HG02938 (cell line): ENCODE measurements around the gene ALDH16A1.

ENCODE experiments used
- ATAC-seq: cut with Tn5 transposase; IDR thresholded peaks from one replicate; pipeline ENCODE4 v1.9.1; 2021; ENCODE audit warnings: mild to moderate bottlenecking, moderate library complexity; ENCODE audit not compliant: unreplicated experiment

ALDH16A1 gene

DNA sequence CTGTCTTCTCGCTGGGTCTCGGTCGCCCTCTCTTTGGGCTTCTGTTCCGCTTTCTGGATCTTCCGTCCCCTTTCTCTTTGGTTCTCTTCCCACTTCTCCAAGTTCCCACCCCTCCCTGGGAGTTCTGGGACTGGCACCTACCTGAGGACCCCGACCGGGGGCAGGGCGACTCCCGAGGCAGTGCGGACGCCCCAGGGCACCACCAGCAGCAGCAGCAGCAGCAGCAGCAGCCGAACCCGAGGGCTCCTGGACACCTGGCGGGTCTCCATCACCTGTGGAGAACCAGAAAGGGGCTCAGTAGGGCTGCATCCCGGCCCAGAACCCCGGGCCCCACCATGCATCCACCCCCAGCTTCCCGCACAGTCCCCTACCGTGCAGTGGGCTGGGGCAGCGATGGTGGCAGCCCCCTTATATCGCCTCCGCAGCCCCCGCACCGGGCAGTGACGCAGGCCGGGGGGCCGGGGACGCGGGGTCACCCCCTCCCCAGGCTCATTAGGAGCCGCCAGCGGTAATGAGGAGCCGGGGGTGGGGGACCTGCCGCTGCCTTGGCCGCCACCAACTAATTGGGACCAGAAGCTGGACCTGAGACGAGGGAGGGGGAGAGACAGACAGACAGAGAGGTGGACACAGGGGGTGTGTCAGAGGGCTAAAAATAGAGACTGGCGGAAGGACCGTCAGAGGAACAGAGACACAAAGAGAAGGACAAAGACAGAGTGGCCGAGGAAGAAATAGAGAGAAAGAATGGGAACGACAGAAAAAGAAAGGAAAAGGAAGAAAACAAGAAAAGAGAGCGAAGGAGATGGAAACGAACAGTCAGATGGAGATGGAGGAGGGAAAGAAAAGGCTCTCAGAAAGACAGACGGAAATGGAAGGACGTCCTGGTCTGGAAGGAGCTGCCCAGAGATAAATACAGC, 29.7 kb upstream of the ALDH16A1 start, which contains the start of gene PTH2:
TSS of gene PTH2 (minus strand) at position 371 of the 914 bp plus-strand sequence. CDS start at position 269, 102 bp downstream.
- ATAC-seq, result no peak

DNA sequence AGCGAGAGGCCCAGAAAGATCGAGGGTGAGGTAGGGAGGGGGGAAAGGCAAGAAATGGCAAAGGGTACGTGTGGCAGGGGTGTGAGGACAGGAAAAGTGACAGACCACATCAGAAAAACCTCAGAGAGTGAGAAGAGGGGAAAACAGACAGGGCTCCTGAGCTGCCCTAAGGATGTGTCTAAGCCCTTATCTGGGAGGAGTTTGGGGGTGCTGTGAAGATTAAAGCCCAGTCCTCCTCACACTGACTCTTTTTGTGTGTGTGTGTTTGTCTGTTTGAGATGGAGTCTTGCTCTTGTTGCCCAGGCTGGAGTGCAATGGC, 29.1 kb upstream of the ALDH16A1 start:
- no peak for ATAC-seq

DNA sequence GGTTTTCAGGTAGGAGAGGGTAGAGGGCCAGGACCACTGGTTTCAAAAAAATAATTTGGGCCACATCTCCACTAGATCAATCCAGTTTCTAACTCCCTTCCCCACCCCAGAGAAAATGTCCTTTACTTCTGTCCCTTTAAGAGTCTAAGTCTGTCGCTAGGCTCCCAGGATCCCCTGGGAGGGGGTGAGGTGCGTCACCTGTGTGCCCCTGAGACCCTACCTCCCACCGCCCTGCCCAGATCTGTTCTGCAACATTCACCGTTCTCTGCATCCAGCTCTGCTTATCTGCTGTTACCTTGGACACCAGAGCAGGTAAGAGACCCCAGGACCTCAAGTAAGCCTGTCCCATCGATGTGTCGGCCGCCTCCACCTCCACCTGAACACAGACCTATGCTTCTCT, 27.8 kb upstream of the ALDH16A1 start, which contains the start of gene GFY:
TSS of gene GFY (plus strand) at position 211 of the 400 bp plus-strand sequence. CDS start 1,043 bp downstream, outside the sequence.
- no peak for ATAC-seq

DNA sequence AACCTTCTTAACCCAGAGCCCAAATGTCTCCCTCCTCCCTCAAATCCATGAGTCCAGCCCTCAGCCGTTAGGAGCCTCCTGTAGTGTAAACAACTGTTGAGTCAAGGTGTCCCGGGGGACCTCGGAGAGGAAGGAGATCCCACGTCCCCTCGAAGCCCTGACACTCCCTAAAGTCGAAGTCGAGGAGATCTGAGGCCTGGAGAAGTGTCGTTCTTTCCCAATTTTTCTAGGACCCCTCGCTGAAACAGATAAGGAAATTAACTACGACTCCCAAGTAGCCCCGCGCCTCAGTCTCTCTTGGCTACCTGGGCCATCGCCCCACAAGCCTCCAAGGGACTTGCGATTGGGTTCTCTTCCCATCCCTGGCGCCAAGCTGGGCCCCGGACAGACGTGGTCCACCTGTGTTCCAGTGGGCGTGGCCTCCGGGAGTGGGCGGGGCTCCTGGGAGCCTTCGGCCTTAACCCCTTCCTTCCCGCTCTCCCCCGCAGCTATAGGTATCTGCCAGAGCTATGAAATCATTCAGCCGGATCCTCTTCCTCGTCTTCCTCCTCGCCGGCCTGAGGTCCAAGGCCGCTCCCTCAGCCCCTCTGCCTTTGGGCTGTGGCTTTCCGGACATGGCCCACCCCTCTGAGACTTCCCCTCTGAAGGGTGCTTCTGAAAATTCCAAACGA, 27.0 kb upstream of the ALDH16A1 start:
- no peak for ATAC-seq

DNA sequence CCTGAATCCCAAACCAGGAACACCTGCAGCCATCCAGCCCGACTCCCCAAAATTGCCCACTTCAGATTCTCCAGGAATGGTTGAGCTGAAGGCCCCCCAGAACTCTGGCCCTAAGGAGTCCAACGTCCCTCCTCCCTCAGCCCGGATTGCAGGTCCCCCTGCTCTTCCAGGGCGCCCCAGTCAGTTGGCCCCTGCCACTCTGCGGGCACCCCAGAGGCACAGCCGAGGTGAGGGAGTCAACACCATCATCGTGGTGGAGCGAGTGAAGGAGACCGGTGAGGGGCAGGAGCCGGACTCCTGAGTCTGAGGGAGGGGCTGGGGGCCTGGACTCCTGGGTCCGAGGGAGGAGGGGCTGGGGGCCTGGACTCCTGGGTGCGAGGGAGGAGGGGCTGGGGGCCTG, 25.7 kb upstream of the ALDH16A1 start:
- ATAC-seq, result no peak

DNA sequence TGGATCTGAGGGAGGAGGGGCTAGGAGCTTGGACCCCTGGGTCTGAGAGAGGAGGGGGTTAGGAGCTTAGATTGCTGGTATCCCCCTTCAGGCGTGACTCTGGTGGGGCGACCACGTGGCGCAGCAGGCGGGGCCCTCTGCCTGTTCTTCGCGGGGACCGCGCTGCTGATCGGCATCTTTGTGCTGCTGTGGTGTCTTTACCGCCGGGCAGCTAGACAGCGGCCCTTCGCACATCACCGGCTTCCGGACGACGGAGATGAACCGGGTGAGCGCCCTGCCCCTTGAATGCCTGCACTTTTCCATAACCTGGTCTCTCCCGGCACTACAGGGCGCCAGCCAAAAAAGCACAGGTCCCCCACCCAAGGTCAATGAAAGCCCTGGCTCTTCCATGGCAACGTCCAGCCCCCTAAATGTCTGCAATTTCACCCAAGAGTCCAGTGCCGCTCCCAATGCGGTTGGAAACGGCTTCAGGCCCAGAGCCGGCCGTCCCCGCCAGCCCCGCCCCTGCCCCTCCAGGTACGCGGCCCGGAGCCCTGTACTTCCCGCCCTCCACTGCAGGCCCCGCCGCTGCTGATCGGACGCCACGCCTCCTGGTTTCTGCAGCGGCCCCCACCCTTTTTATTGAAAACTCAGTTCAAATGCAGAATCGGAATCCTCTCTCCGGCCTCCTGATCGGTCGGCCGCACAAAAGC, 25.0 kb upstream of the ALDH16A1 start:
- ATAC-seq, result no peak

DNA sequence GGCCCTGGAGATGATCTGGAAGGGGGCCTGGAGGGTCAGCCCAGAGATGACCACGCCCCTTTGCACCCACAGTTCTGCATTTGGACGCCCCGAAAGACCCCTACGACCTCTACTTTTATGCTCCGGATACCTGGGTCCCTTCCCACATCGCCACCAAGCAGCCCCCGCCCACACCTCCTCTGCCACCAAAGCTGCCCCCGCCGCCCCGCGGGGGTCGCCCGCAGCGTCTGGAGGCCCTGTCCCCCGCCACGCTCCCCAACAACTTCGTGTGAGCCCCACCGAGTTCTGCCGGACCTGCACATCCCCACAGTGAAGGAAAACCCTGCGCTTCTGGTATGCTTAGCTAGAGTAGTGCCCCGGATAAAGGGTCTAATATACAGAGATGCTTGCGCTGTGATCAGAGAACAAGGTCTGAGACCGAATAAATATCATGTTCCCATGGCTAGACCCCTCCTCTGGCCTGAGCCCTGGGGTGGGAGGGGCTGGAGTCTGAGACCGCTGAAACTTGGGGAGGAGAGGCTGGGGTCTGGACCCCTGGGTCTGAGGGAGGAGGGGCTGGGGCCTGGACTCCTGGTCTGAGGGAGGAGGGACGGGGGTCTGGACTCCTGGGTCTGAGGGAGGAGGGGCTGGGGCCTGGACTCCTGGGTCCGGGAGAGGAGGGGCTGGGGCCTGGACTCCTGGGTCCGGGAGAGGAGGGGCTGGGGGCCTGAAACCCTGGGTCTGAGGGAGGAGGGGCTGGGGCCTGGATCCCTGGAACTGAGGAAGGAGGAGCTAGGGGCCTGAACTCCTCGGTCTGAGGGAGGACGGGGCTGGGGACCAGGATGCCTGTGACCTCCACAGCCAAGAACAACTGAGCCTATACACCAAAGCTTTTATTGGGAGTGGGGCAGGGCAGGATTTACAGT, 24.2 kb upstream of the ALDH16A1 start:
- ATAC-seq, result no peak

DNA sequence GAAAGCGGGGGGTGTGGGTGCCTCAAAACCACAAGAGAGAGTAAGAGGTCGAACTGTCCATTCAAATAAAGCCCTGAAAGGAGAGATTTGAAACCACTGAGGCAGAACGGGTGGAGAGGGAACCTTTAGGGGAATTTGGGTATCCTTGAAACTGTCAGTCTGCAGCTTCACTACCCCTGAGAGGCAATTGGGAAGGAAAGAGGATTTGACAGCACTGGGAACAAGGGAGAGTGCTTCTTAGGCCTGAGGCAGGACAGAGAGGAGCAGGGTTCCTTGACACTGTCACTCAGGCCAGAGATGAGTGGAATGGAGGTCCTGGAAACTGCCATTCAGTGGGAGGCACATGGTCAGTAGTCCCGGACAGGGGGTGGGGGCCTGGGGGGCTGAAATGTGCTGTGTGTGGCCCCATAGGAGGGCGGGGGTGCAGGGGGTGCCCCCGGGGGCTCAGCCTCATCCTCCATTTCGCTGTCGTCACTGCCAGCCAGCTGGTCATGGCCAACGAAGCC, 22.8 kb upstream of the ALDH16A1 start:
- ATAC-seq, result no peak

DNA sequence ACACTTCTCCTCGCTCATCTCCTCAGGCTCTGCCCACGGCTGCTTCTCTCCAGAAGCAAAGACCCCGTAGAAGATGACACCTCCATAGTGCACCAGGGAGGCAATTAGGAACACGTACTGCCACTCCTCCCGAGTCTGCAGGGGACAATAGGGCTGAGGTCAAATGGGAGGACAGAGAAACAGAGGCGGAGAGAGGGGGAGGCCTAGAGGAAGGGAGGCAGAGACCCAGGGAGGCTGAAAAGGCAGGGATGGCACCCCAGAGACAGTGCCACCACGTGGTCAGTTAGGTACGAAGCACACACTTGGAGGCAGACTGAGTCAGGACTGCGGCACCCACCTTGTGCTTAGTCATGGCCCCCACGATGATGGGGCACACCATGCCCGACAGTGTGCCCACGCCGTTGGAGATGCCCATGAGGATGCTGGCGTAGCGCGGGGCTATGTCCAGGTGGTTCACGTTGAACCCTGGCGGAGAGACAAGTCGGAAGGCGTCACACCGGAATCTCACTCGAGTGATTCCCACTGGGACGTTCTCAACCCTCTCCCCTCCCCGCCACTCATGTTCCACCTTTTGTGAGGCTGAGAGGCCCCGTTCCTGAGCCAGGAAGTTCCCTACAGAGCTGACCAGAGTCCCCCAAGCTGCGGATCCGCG, 22.2 kb upstream of the ALDH16A1 start:
- ATAC-seq, result no peak

DNA sequence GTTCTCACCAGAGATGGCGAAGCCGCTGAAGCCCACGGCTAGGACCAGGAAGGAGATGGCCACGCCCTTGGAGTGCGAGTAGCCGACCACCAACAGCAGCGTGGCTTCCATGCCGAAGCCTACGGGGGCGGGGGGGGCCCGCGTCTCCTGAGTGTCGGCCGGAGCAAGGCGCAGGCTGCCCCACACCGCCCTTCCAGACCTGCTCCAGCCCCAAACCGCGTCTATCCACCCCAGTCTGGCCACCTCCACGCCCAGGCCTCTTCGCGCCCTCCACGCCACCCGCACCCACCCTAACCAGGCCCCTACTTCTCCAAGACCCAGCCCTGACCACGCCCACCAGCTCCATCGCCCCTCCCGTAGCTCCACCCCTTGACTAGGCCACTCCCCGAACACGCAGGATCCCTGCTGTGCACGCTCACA, 21.7 kb upstream of the ALDH16A1 start:
- no peak for ATAC-seq

DNA sequence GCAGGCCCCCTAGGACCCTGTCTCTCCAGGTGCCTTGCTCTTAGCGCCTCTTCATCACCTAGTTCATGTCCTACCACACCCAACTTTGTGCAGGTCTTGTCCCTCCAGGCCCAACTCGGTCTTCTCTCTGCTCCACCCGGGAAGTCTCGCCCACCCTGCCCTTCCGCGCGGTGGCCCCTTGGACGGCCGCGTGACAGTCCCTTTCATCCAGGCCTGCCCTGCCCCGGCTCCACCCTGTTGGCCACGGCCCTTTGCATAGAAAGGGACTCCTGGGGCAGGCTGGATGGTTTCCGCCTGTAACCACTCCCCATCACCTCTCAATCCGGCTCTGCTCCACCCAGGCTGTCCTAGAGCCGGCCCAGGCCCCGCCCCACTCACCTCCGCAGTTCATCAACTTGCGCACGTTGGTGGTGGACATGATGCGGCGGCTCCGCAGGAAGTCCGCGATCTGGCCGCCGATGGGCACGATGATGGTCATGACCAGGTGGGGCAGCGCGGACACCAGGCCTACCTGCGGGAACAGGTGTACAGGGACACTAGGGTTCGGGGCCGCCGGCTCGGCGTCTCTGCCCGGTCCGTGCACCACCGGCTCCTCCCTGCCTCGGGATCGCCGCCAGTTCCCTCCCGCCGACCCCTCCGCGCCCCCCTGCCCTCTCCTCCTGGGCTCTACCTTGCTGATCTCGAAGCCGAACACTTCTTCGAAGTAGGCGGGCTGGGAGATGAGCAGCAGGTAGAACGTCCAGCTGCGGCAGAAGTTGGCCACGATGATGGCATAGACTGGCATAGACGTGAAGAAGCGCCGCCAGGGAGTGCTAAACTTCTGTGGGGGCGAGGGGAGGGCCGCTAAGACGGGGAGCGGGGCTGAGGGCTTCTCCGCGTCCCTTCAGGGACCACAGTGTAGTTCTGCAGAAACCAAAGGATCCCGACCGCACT, 20.6 kb upstream of the ALDH16A1 start:
- no peak for ATAC-seq

DNA sequence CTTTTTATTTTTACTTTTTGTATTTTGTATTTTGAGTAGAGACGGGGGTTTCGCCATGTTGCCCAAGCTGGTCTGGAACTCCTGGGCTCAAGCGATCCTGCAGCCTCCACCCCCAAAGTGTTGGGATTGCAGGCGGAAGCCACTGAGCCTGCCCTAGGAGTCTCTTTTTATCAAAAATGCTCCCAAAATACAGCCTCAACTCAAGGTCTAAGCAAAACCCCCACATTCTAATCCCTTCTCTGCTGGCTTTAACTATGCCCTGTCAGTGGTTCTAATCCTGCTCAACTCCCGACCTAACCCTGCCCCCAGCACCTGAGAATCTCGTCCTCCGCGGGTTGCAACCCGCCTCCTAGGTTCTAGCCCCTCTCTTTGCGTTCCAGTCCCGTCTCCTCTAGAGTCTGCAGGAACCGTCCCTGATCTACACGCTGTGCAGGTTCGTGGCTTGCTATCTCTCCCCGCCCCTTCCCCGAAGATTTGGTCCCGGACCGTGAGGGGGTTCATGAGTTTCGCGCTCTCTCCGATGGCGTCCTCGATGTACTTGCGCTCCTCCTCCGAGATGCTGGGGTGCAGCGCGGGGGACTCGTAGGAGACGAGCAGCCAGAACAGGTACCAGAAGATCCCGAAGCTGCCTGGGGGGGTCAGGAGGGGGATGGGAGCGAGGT, 19.7 kb upstream of the ALDH16A1 start:
- ATAC-seq, result no peak

DNA sequence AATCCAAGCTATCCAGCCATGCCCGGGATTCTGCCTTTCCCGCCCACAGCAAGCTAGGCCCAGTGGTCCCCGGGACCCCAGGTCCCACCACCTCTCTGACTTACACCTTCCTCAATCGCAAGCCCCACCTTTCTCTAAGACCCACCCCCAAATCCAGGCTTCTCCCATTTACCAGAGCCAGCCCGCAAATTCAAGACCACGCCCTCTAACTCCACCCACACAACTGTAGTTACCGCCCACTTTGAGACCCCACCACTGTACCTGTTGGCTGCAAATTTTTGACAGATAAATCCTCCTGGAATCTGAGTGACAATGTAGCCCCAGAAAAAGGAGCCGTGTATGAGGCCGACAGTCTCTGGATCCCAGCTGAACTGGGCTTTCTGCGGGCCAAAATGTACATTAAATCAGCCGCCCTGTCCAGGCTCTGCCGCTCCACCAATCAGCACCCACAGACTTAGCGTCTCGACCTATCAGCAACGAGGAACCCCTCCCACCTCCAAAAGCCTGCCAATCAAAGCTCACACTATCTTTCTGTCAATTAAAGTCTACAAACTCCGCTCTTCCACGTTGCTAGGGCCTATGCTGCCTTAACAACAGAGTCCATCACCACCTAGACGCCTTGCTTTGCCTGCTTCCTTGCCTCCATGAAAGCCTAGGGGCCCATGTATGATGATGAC, 18.0 kb upstream of the ALDH16A1 start:
- ATAC-seq, result no peak

DNA sequence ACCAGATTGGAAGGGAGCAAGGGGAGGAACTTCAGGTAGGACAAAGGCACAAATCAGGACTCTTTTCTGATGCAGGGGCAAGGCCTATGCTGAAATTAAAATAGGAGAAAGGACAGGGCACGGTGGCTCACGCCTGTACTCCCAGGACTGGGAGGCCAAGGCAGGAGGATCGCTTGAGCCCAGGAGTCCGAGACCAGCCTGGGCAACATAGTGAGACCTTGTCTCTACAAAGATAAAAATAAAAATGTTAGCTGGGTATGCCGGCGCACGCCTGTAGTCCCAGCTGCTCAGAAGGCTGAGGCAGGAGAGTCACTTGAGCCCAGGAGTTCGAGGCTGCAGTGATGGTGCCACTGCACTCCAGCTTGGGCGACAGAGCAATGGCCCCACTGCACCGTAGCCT, 17.4 kb upstream of the ALDH16A1 start:
- ATAC-seq, result no peak

DNA sequence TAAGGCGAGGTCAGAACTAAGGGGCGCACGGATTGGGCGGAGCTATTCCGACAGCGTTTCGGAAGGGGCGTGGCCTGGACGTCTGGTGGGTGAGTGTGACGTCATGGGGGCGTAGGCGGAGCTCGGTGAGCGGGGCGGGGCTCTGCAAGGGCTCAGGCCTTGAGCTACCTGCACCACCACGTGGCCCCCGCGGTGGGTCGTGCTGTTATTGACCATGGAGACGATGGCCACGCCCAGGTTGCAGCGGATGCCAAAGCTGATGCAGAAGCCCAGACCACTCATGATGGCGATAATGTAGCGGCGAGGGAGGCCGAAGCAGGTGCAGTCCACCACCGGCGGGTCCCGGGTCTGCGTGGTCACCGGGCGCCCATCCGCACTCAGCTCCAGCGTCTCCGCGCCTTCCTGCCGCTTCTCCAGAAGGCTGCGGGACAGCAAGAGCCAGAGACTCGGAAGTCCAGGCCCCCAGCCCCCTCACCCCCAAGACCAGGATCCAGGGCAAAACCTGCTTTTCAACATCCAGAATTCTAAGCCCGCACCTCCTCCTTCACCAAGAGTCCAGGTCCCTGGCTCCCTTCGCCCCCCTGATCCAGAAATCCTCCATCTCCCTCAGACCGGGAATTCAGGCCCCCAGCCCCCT, 16.5 kb upstream of the ALDH16A1 start:
- no peak for ATAC-seq

DNA sequence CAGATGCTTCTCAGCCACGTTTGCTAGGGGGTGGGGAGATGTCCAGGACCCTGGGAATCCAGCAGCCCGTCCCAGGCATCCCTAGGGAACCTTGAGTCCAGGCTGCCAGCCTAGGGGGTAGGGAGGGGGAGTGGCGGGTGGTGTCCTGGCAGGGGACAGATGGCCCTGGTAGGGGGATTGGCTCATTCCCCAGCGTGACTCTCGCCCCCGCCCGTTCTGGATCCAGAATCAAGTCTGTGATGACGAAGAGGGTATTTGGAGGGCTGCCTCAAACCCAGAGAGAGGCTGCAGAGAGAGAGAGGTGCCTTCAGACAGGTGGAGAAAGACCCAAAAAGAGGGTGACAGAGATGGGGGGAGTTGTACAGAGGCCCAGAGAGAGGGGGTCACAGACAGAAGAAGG, 15.8 kb upstream of the ALDH16A1 start:
- ATAC-seq, result no peak

DNA sequence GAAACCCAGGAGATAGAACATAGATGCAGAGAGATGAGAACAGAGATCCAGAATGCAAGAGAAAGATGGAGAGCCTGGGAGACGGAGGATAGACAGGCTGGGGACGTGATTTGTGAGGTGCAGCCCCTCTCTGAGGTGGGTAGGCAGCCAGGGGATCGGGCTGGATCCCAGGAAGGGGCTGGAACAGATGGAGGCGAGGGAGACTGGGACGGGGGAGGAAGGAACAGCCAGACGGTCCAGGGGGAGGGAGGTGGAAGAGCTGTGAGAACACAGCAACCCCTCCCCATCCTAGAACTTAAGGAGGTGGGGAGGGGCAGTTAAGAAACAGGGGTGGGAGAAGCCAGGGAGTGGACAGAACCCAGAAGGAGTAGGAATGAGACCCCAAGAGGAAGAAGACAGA, 14.8 kb upstream of the ALDH16A1 start:
- no peak for ATAC-seq
